HCT116 (cell line): ENCODE results near the gene ACE2. TPM values are rescaled to one million over a fixed set of nuclear protein-coding genes. Genes with fewer than 3 reads are reported as not detected.

Source experiments
- ATAC-seq: fragments of 200-7000 bp; cut with Tn5 transposase; 2 replicates; pipeline ENCODE4 v1.9.1; 2020; ENCODE audit warnings: mild to moderate bottlenecking, moderate library complexity
- BruUV-seq: library from RNA; stranded (reverse); fragments of 400-500 nt; replicated peaks from 2 replicates; lab custom pipeline; 2021; lab: Mats Ljungman, UMichigan
- CTCF ChIA-PET: fragments of 300-600 bp; sonication (Branson Sonifier 250); formaldehyde crosslinking; loops from one replicate; lab custom pipeline; 2021; ENCODE audit warnings: antibody characterized with exemption; lab: Charles Lee
- POLR2A ChIA-PET: fragments of 300-600, 350-600 bp; sonication (Branson Sonifier 250); formaldehyde crosslinking; loops from one replicate; lab custom pipeline; 2021; ENCODE audit warnings: antibody characterized with exemption; lab: Charles Lee
- RAD21 ChIA-PET, 2 experiments: fragments of 300-600 bp; sonication (Branson Sonifier 250); formaldehyde crosslinking; loops; one replicate each; lab custom pipeline; 2023; ENCODE audit warnings: low total read pairs in 2 of 2; ENCODE audit not compliant: uncharacterized antibody in 2 of 2, unreplicated experiment in 2 of 2, low non-redundant PET in 1 of 2; lab: Charles Lee
- DNase-seq: peaks from one replicate; pipeline ENCODE4 v3.0.0-alpha.2; 2010; ENCODE audit warnings: low read depth, low spot score
- H2AFZ ChIP-seq: fragments of 200-600 bp; shearing (Covaris generic), sonication (generic); 2 replicates; pipeline ENCODE4 v1.6.1; 2017; ENCODE audit warnings: low read depth, mixed run types, mixed read lengths, antibody characterized with exemption, low read length; ENCODE audit not compliant: poor library complexity, severe bottlenecking
- H3K27ac ChIP-seq: 2 replicates; pipeline ENCODE4 v1.5.1; 2012; ENCODE audit warnings: low read depth, low read length
- H3K27me3 ChIP-seq: fragments of 200-600 bp; sonication (generic); 2 replicates; pipeline ENCODE4 v1.6.1; 2016; ENCODE audit warnings: mixed run types, low read length, mixed read lengths; ENCODE audit not compliant: insufficient read depth
- H3K36me3 ChIP-seq, 2 experiments: fragments of 200-500 bp in 1 of 2; fragments of 200-600 bp in 1 of 2; sonication (Bioruptor generic) in 1 of 2; sonication (generic) in 1 of 2; 2 replicates each; pipeline versions ENCODE4 v1.5.1 to v1.6.1; 2014 to 2016; ENCODE audit warnings: low read length in 2 of 2, inconsistent platforms in 1 of 2, mixed read lengths in 1 of 2, mixed run types in 1 of 2; ENCODE audit not compliant: insufficient read depth in 2 of 2, control insufficient read depth in 1 of 2
- H3K4me1 ChIP-seq, 2 experiments: fragments of 200-600 bp in 1 of 2; sonication (generic) in 1 of 2; 2 replicates each; pipeline versions ENCODE4 v1.5.1 to v1.6.1; 2012 to 2017; ENCODE audit warnings: low read length in 2 of 2, inconsistent platforms in 1 of 2, mild to moderate bottlenecking in 1 of 2, mixed read lengths in 1 of 2, mixed run types in 1 of 2, moderate library complexity in 1 of 2; ENCODE audit not compliant: insufficient read depth in 2 of 2, control insufficient read depth in 1 of 2
- H3K4me2 ChIP-seq: fragments of 200-600 bp; sonication (generic); 2 replicates; pipeline ENCODE4 v1.6.1; 2017; ENCODE audit warnings: mixed run types, low read length, mixed read lengths
- H3K4me3 ChIP-seq, 2 experiments: fragments of 200-600 bp in 1 of 2; sonication (generic) in 1 of 2; replicated peaks in 1 of 2; 2 replicates each; pipeline ENCODE4 v1.5.1; 2011 to 2016; ENCODE audit warnings: low read length in 2 of 2, control low read depth in 1 of 2, low read depth in 1 of 2, mild to moderate bottlenecking in 1 of 2, mixed read lengths in 1 of 2, mixed run types in 1 of 2
- H3K79me2 ChIP-seq: fragments of 200-600 bp; sonication (generic); 2 replicates; pipeline ENCODE4 v1.6.1; 2017; ENCODE audit warnings: mild to moderate bottlenecking, mixed run types, low read length, moderate library complexity, mixed read lengths; ENCODE audit not compliant: insufficient read depth
- H3K9ac ChIP-seq: fragments of 200-600 bp; sonication (generic); 2 replicates; pipeline ENCODE4 v1.6.1; 2016; ENCODE audit warnings: low read length, mixed read lengths
- H3K9me2 ChIP-seq: fragments of 200-600 bp; sonication (generic), shearing (Covaris generic); 2 replicates; pipeline ENCODE4 v1.6.1; 2017; ENCODE audit warnings: mixed run types, mild to moderate bottlenecking, moderate library complexity; ENCODE audit not compliant: insufficient read depth
- H3K9me3 ChIP-seq, 2 experiments: fragments of 200-500 bp in 1 of 2; fragments of 200-600 bp in 1 of 2; sonication (Bioruptor generic) in 1 of 2; sonication (generic) in 1 of 2; 2 replicates each; pipeline ENCODE4 v1.6.1; 2014 to 2017; ENCODE audit warnings: low read length in 2 of 2, mixed read lengths in 2 of 2, inconsistent platforms in 1 of 2, low read depth in 1 of 2, mild to moderate bottlenecking in 1 of 2, mixed run types in 1 of 2, moderate library complexity in 1 of 2; ENCODE audit not compliant: control insufficient read depth in 1 of 2, insufficient read depth in 1 of 2
- H4K20me1 ChIP-seq: fragments of 200-600 bp; sonication (generic), shearing (Covaris generic); 2 replicates; pipeline ENCODE4 v1.6.1; 2017; ENCODE audit warnings: mixed run types, mild to moderate bottlenecking, moderate library complexity; ENCODE audit not compliant: insufficient read depth
- ATF3 ChIP-seq: IDR thresholded peaks from 2 replicates; pipeline ENCODE4 v1.6.1; 2012
- CEBPB ChIP-seq: IDR thresholded peaks from 2 replicates; pipeline ENCODE4 v1.6.1; 2012; ENCODE audit warnings: low read depth
- ELF1 ChIP-seq: IDR thresholded peaks from 2 replicates; pipeline ENCODE4 v1.6.1; 2012; ENCODE audit warnings: low read depth, borderline replicate concordance
- EZH2phosphoT487 ChIP-seq: fragments of 200-600 bp; IDR thresholded peaks from 2 replicates; pipeline ENCODE4 v1.6.1; 2018; ENCODE audit warnings: antibody characterized with exemption, borderline replicate concordance
- FOSL1 ChIP-seq: IDR thresholded peaks from 2 replicates; pipeline ENCODE4 v1.6.1; 2012; ENCODE audit warnings: low read depth
- JUND ChIP-seq: IDR thresholded peaks from 2 replicates; pipeline ENCODE4 v1.6.1; 2012
- RAD21 ChIP-seq: IDR thresholded peaks from 2 replicates; pipeline ENCODE4 v1.6.1; 2012; ENCODE audit warnings: low read depth, mild to moderate bottlenecking
- SP1 ChIP-seq: IDR thresholded peaks from 2 replicates; pipeline ENCODE4 v1.6.1; 2012; ENCODE audit warnings: low read depth
- YY1 ChIP-seq: IDR thresholded peaks from 2 replicates; pipeline ENCODE4 v1.6.1; 2011; ENCODE audit warnings: low read length, low read depth, moderate library complexity, mild to moderate bottlenecking; ENCODE audit not compliant: insufficient replicate concordance; ENCODE audit errors: extremely low read depth
- ZBTB33 ChIP-seq: IDR thresholded peaks from 2 replicates; pipeline ENCODE4 v1.6.1; 2011; ENCODE audit warnings: mild to moderate bottlenecking, low read length, moderate library complexity; ENCODE audit not compliant: insufficient replicate concordance; ENCODE audit errors: extremely low read depth
- ZFX ChIP-seq: fragments of 450-650 bp; IDR thresholded peaks from 2 replicates; pipeline ENCODE4 v1.6.1; 2017
- ZNF274 ChIP-seq: fragments of 200-500 bp; sonication (Bioruptor generic); IDR thresholded peaks from 2 replicates; pipeline ENCODE4 v1.6.1; 2014; ENCODE audit warnings: mild to moderate bottlenecking, low read depth, low read length, inconsistent platforms
- intact Hi-C: fragments of 100-400 bp; cut with micrococcal nuclease; formaldehyde crosslinking; loops from 2 replicates; pipeline ENCODE4 v1.10.0; 2022
- total RNA-seq: library from RNA; stranded (reverse); gene quantifications from one replicate; pipeline ENCODE4 v1.2.1, GENCODE V29; 2021; ENCODE audit not compliant: unreplicated experiment

ACE2 gene
- total RNA-seq, 1 experiment from 2014 or later = not detected

GRCh38 chrX:15570145-15570544 is 30.6 kb downstream of the ACE2 start:
- ATAC-seq (no peak), DNase-seq (no peak)
- CTCF ChIA-PET = no interaction called here
- RAD21 ChIA-PET = no interaction called here
- no peak overlapping the region for H2AFZ ChIP-seq
- H4K20me1 ChIP-seq = no peaks in the 10 kb centered on the region
- no peaks in the 10 kb centered on the region; a peak in 1 of 4 replicates for H3K4me1 ChIP-seq
- no peak overlapping the region for H3K9ac ChIP-seq
- no peaks in the 10 kb centered on the region for H3K9me3 ChIP-seq
- BruUV-seq = no TSS peak
- POLR2A ChIA-PET = no interaction called here
- H3K27me3 ChIP-seq = no peaks in the 10 kb centered on the region
- H3K9me2 ChIP-seq = no peaks in the 10 kb centered on the region
- H3K27ac ChIP-seq = no peak overlapping the region
- H3K36me3 ChIP-seq = no peaks in the 10 kb centered on the region
- no peak for TF ChIP-seq ELF1
- no peak for TF ChIP-seq ATF3
- no peak for TF ChIP-seq EZH2phosphoT487
- TF ChIP-seq SP1 = no peak
- TF ChIP-seq FOSL1 = no peak
- TF ChIP-seq YY1 = no peak
- no peak for TF ChIP-seq ZBTB33
- no peak for TF ChIP-seq ZFX
- TF ChIP-seq RAD21 = no peak
- TF ChIP-seq ZNF274 = no peak
- TF ChIP-seq JUND = no peak
- TF ChIP-seq CEBPB = no peak
- H3K4me2 ChIP-seq = no peak overlapping the region
- no peaks in the 10 kb centered on the region for H3K79me2 ChIP-seq
- H3K4me3 ChIP-seq = no peak overlapping the region
- intact Hi-C loops = no loop called here
